Fibroblast of lung (primary cell): ENCODE measurements around the gene CD207. TPM values are rescaled to one million over a fixed set of nuclear protein-coding genes. Genes with fewer than 3 reads are reported as not detected.

Experiments used
- DNase-seq, 2 donors: peaks; one replicate each; pipeline versions ENCODE4 v3.0.0 to v3.0.0-alpha.2; 2010; ENCODE audit warnings: low read depth in 2 of 2
- H2AFZ ChIP-seq: 2 replicates; pipeline ENCODE4 v1.5.1; 2012; ENCODE audit warnings: low read length, control low read depth, inconsistent platforms
- H3K27ac ChIP-seq: 2 replicates; pipeline ENCODE4 v1.5.1; 2011; ENCODE audit warnings: low read length, control low read depth; ENCODE audit not compliant: insufficient read depth
- H3K27me3 ChIP-seq: 2 replicates; pipeline ENCODE4 v1.5.1; 2011; ENCODE audit warnings: mild to moderate bottlenecking, low read length; ENCODE audit not compliant: control insufficient read depth, insufficient read depth
- H3K36me3 ChIP-seq: 2 replicates; pipeline ENCODE4 v1.5.1; 2011; ENCODE audit warnings: low read length; ENCODE audit not compliant: control insufficient read depth, insufficient read depth
- H3K4me1 ChIP-seq: 2 replicates; pipeline ENCODE4 v1.5.1; 2011; ENCODE audit warnings: low read length; ENCODE audit not compliant: control insufficient read depth, insufficient read depth; ENCODE audit errors: extremely low read depth
- H3K4me2 ChIP-seq: 2 replicates; pipeline ENCODE4 v1.5.1; 2011; ENCODE audit warnings: low read length, control low read depth; ENCODE audit not compliant: insufficient read depth; ENCODE audit errors: extremely low read depth
- H3K4me3 ChIP-seq, 4 experiments: fragments of 200-600 bp in 1 of 4; sonication (generic) in 1 of 4; replicated peaks in 1 of 4; 2 replicates each; pipeline ENCODE4 v1.5.1; 2011 to 2016; ENCODE audit warnings: low read length in 4 of 4, low read depth in 3 of 4, mild to moderate bottlenecking in 3 of 4, control low read depth in 2 of 4, inconsistent platforms in 1 of 4, mixed read lengths in 1 of 4; ENCODE audit not compliant: insufficient read depth in 1 of 4; ENCODE audit errors: control extremely low read depth in 1 of 4
- H3K79me2 ChIP-seq: 2 replicates; pipeline ENCODE4 v1.5.1; 2012; ENCODE audit warnings: mild to moderate bottlenecking, low read length, inconsistent platforms; ENCODE audit not compliant: control insufficient read depth, insufficient read depth
- H3K9ac ChIP-seq: 2 replicates; pipeline ENCODE4 v1.5.1; 2011; ENCODE audit warnings: mild to moderate bottlenecking, low read length, control low read depth; ENCODE audit not compliant: insufficient read depth
- H3K9me3 ChIP-seq: 2 replicates; pipeline ENCODE4 v1.5.1; 2012; ENCODE audit warnings: low read depth, low read length; ENCODE audit not compliant: control insufficient read depth, insufficient read depth
- H4K20me1 ChIP-seq: 2 replicates; pipeline ENCODE4 v1.5.1; 2011; ENCODE audit warnings: low read length; ENCODE audit not compliant: control insufficient read depth, insufficient read depth; ENCODE audit errors: extremely low read depth
- CTCF ChIP-seq, 2 donors: IDR thresholded peaks in 1 of 2; conservative IDR thresholded peaks in 1 of 2; 1 replicate in 1 of 2; 2 replicates in 1 of 2; pipeline ENCODE4 v1.5.1; 2011 to 2012; ENCODE audit warnings: low read length in 2 of 2, control low read depth in 1 of 2, inconsistent platforms in 1 of 2, low read depth in 1 of 2, mild to moderate bottlenecking in 1 of 2
- EZH2 ChIP-seq: IDR thresholded peaks from 2 replicates; pipeline ENCODE4 v1.5.1; 2012; ENCODE audit warnings: low read length, control low read depth, mild to moderate bottlenecking; ENCODE audit errors: missing control alignments
- polyA plus RNA-seq, 2 donors: library from polyadenylated mRNA; depleted of rRNA in 1 of 2; stranded (reverse) in 1 of 2; unstranded in 1 of 2; fragments of >200 nt; gene quantifications; 2 replicates each; pipeline ENCODE4 v1.2.1, GENCODE V29; 2011 to 2012; ENCODE audit warnings: missing spikeins in 1 of 2
- total RNA-seq: library from RNA; depleted of rRNA; stranded (reverse); fragments of >200 nt; gene quantifications from 2 replicates; pipeline ENCODE4 v1.2.1, GENCODE V29; 2014

CD207 gene
- total and polyA plus RNA-seq, 2 donors (not counting 1 experiment from before 2014, with no cell fraction given), result 0.03 TPM; not detected in 1

- H3K27me3 ChIP-seq, result peaks cover 22% of the 10 kb centered on the region
- H3K4me2 ChIP-seq, result peak overlapping the region; percentile 25
- no peak overlapping the region for H2AFZ ChIP-seq
- H3K27ac ChIP-seq, result no peak overlapping the region
- H3K9ac ChIP-seq, result no peak overlapping the region
- no peaks in the 10 kb centered on the region for H3K79me2 ChIP-seq
- DNase-seq, result peak; percentile 55 to 72
- TF ChIP-seq EZH2, result no peak
- TF ChIP-seq CTCF (conservative IDR thresholded peaks at IDR 0.05 in 1 of 2, IDR thresholded peaks at IDR 0.05 in 1 of 2; ENCODE audit: low read depth in 1 of 2, low read length in 2 of 2), result peak; percentile 95
- no peak overlapping the region for H3K4me3 ChIP-seq
- H3K9me3 ChIP-seq, result no peaks in the 10 kb centered on the region
- no peaks in the 10 kb centered on the region for H3K36me3 ChIP-seq
- no peaks in the 10 kb centered on the region for H4K20me1 ChIP-seq
- no peaks in the 10 kb centered on the region for H3K4me1 ChIP-seq
Measured at GRCh38 chr2:70861777-70862625, 26.4 kb upstream of the CD207 start.

GRCh38 chr2:70855667-70856066 is 20.1 kb upstream of the CD207 start:
- Histone ChIP-seq H3K4me1 (no peaks in the 10 kb centered on the region), H3K79me2 (no peaks in the 10 kb centered on the region), H2AFZ (no peak overlapping the region), H3K4me2 (no peak overlapping the region), H3K9ac (no peak overlapping the region), H3K4me3 (no peak overlapping the region), H3K36me3 (no peaks in the 10 kb centered on the region), H3K27me3 (peaks cover 7% of the 10 kb centered on the region), H3K9me3 (no peaks in the 10 kb centered on the region), H3K27ac (no peak overlapping the region), H4K20me1 (no peaks in the 10 kb centered on the region)
- TF ChIP-seq EZH2 (no peak), CTCF (conservative IDR thresholded peaks at IDR 0.05 in 1 of 2, IDR thresholded peaks at IDR 0.05 in 1 of 2; ENCODE audit: low read depth in 1 of 2, low read length in 2 of 2) (no peak)
- DNase-seq, result peak; percentile 30 to 51

GRCh38 chr2:70854411-70854810 is 18.8 kb upstream of the CD207 start:
- H3K27me3 ChIP-seq, result peaks cover 3% of the 10 kb centered on the region

More at GRCh38 chr2:70854411-70854810, 18.8 kb upstream of the CD207 start:
- DNase-seq, result no peak
- no peak overlapping the region for H3K4me3 ChIP-seq
- H3K27ac ChIP-seq, result no peak overlapping the region
- H3K36me3 ChIP-seq, result no peaks in the 10 kb centered on the region
- H3K4me2 ChIP-seq, result no peak overlapping the region
- no peak overlapping the region for H3K9ac ChIP-seq
- no peaks in the 10 kb centered on the region for H3K79me2 ChIP-seq
- H3K4me1 ChIP-seq, result no peaks in the 10 kb centered on the region
- H4K20me1 ChIP-seq, result no peaks in the 10 kb centered on the region
- no peak for TF ChIP-seq EZH2
- H3K9me3 ChIP-seq, result no peaks in the 10 kb centered on the region
- H2AFZ ChIP-seq, result no peak overlapping the region
